B cell (primary cell): Measurements from ENCODE around the gene NOSTRIN.

Source experiments
- EZH2 ChIP-seq: IDR thresholded peaks from 2 replicates; pipeline ENCODE4 v1.6.1; 2012; ENCODE audit warnings: borderline replicate concordance, low read depth, mild to moderate bottlenecking, moderate library complexity, low read length; ENCODE audit not compliant: insufficient read depth, poor library complexity, severe bottlenecking
- TF ChIP-seq, protein P1 (sequence below): fragments of 200-600 bp; IDR thresholded peaks from one replicate; pipeline ENCODE4 v1.8.0; 2022; ENCODE audit warnings: antibody characterized with exemption, mild to moderate bottlenecking

DNA sequence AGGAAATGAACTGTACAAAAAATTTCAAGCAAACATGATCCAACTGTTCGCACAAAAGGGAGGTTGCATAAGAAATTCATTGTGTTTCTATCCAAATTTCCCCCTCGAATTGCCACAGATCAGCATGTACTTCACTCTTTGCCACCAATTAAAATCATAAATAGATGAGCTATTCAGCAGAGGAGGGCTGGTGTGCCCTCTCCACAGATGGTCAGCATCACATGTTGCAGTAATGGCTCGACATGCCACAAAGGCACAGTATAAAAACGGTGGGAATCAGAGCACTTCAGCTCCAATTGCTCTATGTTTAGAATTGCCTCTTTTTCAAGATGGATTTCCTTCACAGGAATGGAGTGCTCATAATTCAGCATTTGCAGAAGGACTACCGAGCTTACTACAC lies 98.6 kb downstream of the NOSTRIN start, which contains the start of gene G6PC2:
- TF ChIP-seq, protein P1, sequence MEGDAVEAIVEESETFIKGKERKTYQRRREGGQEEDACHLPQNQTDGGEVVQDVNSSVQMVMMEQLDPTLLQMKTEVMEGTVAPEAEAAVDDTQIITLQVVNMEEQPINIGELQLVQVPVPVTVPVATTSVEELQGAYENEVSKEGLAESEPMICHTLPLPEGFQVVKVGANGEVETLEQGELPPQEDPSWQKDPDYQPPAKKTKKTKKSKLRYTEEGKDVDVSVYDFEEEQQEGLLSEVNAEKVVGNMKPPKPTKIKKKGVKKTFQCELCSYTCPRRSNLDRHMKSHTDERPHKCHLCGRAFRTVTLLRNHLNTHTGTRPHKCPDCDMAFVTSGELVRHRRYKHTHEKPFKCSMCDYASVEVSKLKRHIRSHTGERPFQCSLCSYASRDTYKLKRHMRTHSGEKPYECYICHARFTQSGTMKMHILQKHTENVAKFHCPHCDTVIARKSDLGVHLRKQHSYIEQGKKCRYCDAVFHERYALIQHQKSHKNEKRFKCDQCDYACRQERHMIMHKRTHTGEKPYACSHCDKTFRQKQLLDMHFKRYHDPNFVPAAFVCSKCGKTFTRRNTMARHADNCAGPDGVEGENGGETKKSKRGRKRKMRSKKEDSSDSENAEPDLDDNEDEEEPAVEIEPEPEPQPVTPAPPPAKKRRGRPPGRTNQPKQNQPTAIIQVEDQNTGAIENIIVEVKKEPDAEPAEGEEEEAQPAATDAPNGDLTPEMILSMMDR: no peak
- TF ChIP-seq EZH2: no peak
